Endothelial cell of umbilical vein (primary cell): ENCODE measurements around the gene ROPN1B. TPM values are rescaled to one million over a fixed set of nuclear protein-coding genes. Genes with fewer than 3 reads are reported as not detected.

ENCODE experiments used
- BruUV-seq: library from RNA; stranded (reverse); fragments of 400-500 nt; replicated peaks from 2 replicates; lab custom pipeline; 2021; lab: Mats Ljungman, UMichigan
- CTCF ChIA-PET: fragments of 300-600, 350-600 bp; sonication (Branson Sonifier 250); formaldehyde crosslinking; loops from one replicate; lab custom pipeline; 2021; ENCODE audit warnings: antibody characterized with exemption, inconsistent platforms; lab: Charles Lee
- POLR2A ChIA-PET: fragments of 300-600, 350-600 bp; sonication (Branson Sonifier 250); formaldehyde crosslinking; loops from one replicate; lab custom pipeline; 2021; ENCODE audit warnings: antibody characterized with exemption, inconsistent platforms; lab: Charles Lee
- DNase-seq: peaks from one replicate; pipeline ENCODE4 v3.0.0-alpha.2; 2011; ENCODE audit warnings: low read depth, low spot score
- FAIRE-seq: peaks from 2 replicates; lab custom pipeline; 2011; peaks lifted over from hg19 to GRCh38; lab: Jason Lieb, UNC
- H2AFZ ChIP-seq: 2 replicates; pipeline ENCODE4 v1.6.0; 2012; ENCODE audit warnings: low read depth, low read length, control low read depth, inconsistent platforms
- H3K27ac ChIP-seq: 2 replicates; pipeline ENCODE4 v1.5.1; 2011; ENCODE audit warnings: low read depth, mild to moderate bottlenecking, control low read depth, low read length, moderate library complexity; ENCODE audit not compliant: insufficient read depth
- H3K27me3 ChIP-seq, 2 experiments: 2 replicates each; pipeline versions ENCODE4 v1.6.0 to v1.6.1; 2011; ENCODE audit warnings: low read length in 2 of 2, mixed read lengths in 1 of 2; ENCODE audit not compliant: control insufficient read depth in 2 of 2, insufficient read depth in 2 of 2
- H3K36me3 ChIP-seq, 2 experiments: 2 replicates in 1 of 2; 3 replicates in 1 of 2; pipeline ENCODE4 v1.5.1; 2011; ENCODE audit warnings: low read length in 2 of 2, mild to moderate bottlenecking in 1 of 2, moderate library complexity in 1 of 2; ENCODE audit not compliant: control insufficient read depth in 2 of 2, insufficient read depth in 2 of 2; ENCODE audit errors: extremely low read depth in 1 of 2
- H3K4me1 ChIP-seq: 3 replicates; pipeline ENCODE4 v1.5.1; 2011; ENCODE audit warnings: mild to moderate bottlenecking, low read length; ENCODE audit not compliant: control insufficient read depth, insufficient read depth; ENCODE audit errors: extremely low read depth
- H3K4me2 ChIP-seq: 2 replicates; pipeline ENCODE4 v1.6.1; 2011; ENCODE audit warnings: low read length, control low read depth, mixed read lengths; ENCODE audit not compliant: insufficient read depth
- H3K4me3 ChIP-seq, 3 experiments: fragments of 200-600 bp in 1 of 3; sonication (generic), shearing (Covaris generic) in 1 of 3; replicated peaks in 1 of 3; 2 replicates each; pipeline ENCODE4 v1.5.1; 2011 to 2016; ENCODE audit warnings: control low read depth in 3 of 3, low read length in 3 of 3, mild to moderate bottlenecking in 2 of 3, inconsistent platforms in 1 of 3, low read depth in 1 of 3, moderate library complexity in 1 of 3; ENCODE audit not compliant: insufficient read depth in 1 of 3
- H3K79me2 ChIP-seq: 2 replicates; pipeline ENCODE4 v1.6.0; 2012; ENCODE audit warnings: low read length, inconsistent platforms; ENCODE audit not compliant: control insufficient read depth, insufficient read depth
- H3K9ac ChIP-seq: replicated peaks from 2 replicates; pipeline ENCODE3; 2011; ENCODE audit warnings: low read length, control low read depth; ENCODE audit not compliant: insufficient read depth; ENCODE audit errors: extremely low read depth
- H3K9me1 ChIP-seq: replicated peaks from 3 replicates; pipeline ENCODE4 v1.6.0; 2011; ENCODE audit warnings: mild to moderate bottlenecking, low read length; ENCODE audit not compliant: control insufficient read depth, insufficient read depth; ENCODE audit errors: extremely low read depth
- H3K9me3 ChIP-seq: replicated peaks from 2 replicates; pipeline ENCODE4 v1.5.1; 2012; ENCODE audit warnings: low read length, inconsistent platforms; ENCODE audit not compliant: control insufficient read depth, insufficient read depth
- H4K20me1 ChIP-seq: replicated peaks from 2 replicates; pipeline ENCODE3; 2011; ENCODE audit warnings: mild to moderate bottlenecking, low read length; ENCODE audit not compliant: control insufficient read depth, insufficient read depth; ENCODE audit errors: extremely low read depth
- EZH2 ChIP-seq: IDR thresholded peaks from 2 replicates; pipeline ENCODE4 v1.6.1; 2012; ENCODE audit warnings: borderline replicate concordance, low read depth, mild to moderate bottlenecking, moderate library complexity, low read length, inconsistent platforms; ENCODE audit not compliant: severe bottlenecking
- FOS ChIP-seq: IDR thresholded peaks from 2 replicates; pipeline ENCODE4 v1.6.1; 2011; ENCODE audit warnings: mild to moderate bottlenecking, low read length, moderate library complexity, borderline replicate concordance; ENCODE audit not compliant: insufficient read depth
- GATA2 ChIP-seq: IDR thresholded peaks from 2 replicates; pipeline ENCODE4 v1.7.0; 2011; ENCODE audit warnings: low read depth, mild to moderate bottlenecking, moderate library complexity, mixed read lengths, low read length; ENCODE audit not compliant: insufficient read length, insufficient read depth
- JUN ChIP-seq: IDR thresholded peaks from 2 replicates; pipeline ENCODE4 v1.6.1; 2011; ENCODE audit warnings: borderline replicate concordance, low read depth; ENCODE audit not compliant: insufficient read length, insufficient read depth
- MYC ChIP-seq: IDR thresholded peaks from one replicate; pipeline ENCODE4 v1.6.1; 2011; ENCODE audit warnings: mild to moderate bottlenecking, low read depth, low read length
- POLR2A ChIP-seq: IDR thresholded peaks from 2 replicates; pipeline ENCODE4 v1.6.1; 2012; ENCODE audit warnings: low read depth, mild to moderate bottlenecking, control low read depth, low read length
- POLR2AphosphoS5 ChIP-seq: IDR thresholded peaks from 2 replicates; pipeline ENCODE4 v1.6.1; 2012; ENCODE audit warnings: low read depth, mild to moderate bottlenecking, control low read depth, low read length, moderate library complexity; ENCODE audit not compliant: insufficient read depth
- dilution Hi-C: fragments of 300-500 bp; cut with MboI; formaldehyde crosslinking; loops from one replicate; pipeline ENCODE4 v1.15.0; 2019; ENCODE audit warnings: low sequenced_read_pairs; ENCODE audit not compliant: extremely low pct_ligation_motif_present
- intact Hi-C: fragments of 100-400 bp; cut with micrococcal nuclease; formaldehyde crosslinking; loops from one replicate; pipeline ENCODE4 v1.10.0; 2022
- polyA plus RNA-seq, 4 experiments: library from polyadenylated mRNA; depleted of rRNA in 3 of 4; stranded (reverse) in 3 of 4; unstranded in 1 of 4; fragments of >200 nt; gene quantifications; 2 replicates each; pipeline versions ENCODE4 v1.2.1 to v1.2.3, GENCODE V29; 2011 to 2012; ENCODE audit warnings: missing spikeins in 1 of 4
- total RNA-seq: library from RNA; stranded (reverse); gene quantifications from 2 replicates; pipeline ENCODE4 v1.2.3, GENCODE V29; 2021
- TF ChIP-seq, protein P1 (sequence below): IDR thresholded peaks from 2 replicates; pipeline ENCODE4 v1.6.1; 2011; ENCODE audit not compliant: insufficient read depth, insufficient read length
- TF ChIP-seq, protein P2 (sequence below), 2 donors: IDR thresholded peaks; 1 replicate in 1 of 2; 2 replicates in 1 of 2; pipeline ENCODE4 v1.5.1; 2011; ENCODE audit warnings: low read length in 2 of 2, mild to moderate bottlenecking in 2 of 2, moderate library complexity in 2 of 2, control low read depth in 1 of 2, inconsistent platforms in 1 of 2, low read depth in 1 of 2; ENCODE audit not compliant: insufficient read depth in 1 of 2; ENCODE audit errors: extremely low read depth in 1 of 2

Gene ROPN1B
- total and polyA plus RNA-seq, 2 donors (not counting 3 experiments of a cell fraction or from before 2014, with no cell fraction given) = not detected

DNA sequence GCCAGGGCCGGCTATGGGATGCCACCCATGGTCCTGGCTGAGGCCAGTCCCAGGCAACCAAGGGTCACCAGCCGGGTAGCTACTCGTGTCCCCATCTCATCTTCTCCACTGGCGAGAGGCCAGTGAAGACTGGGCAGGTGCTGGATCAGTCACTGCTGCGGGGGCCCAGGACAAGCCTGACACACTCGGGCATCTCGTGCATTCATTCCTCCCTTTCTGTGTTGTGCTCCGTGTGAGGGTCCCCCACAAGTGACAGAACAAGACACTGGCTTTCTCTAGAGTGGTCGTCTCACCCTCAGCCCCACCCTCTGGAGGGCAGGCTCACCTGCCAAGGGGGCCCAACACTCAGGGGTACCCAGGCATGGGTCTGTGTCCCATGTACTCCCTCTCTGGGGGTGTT is 48.4 kb downstream of the ROPN1B start:
- Histone ChIP-seq H3K79me2 (no peaks in the 10 kb centered on the region), H3K4me3 (no peak overlapping the region), H2AFZ (no peak overlapping the region), H3K4me1 (no peaks in the 10 kb centered on the region), H3K36me3 (peaks cover 0 to 7% of the 10 kb centered on the region in 2 experiments), H3K9me3 (no peaks in the 10 kb centered on the region), H4K20me1 (no peaks in the 10 kb centered on the region), H3K9ac (no peak overlapping the region), H3K9me1 (no peaks in the 10 kb centered on the region), H3K4me2 (no peak overlapping the region), H3K27me3 (no peaks in the 10 kb centered on the region), H3K27ac (no peak overlapping the region)
- no TSS peak for BruUV-seq
- FAIRE-seq (no peak), DNase-seq (no peak)
- TF ChIP-seq POLR2A = no peak
- TF ChIP-seq, protein P1, sequence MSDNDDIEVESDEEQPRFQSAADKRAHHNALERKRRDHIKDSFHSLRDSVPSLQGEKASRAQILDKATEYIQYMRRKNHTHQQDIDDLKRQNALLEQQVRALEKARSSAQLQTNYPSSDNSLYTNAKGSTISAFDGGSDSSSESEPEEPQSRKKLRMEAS = no peak
- TF ChIP-seq MYC = no peak
- TF ChIP-seq GATA2 = no peak
- TF ChIP-seq JUN = no peak
- TF ChIP-seq POLR2AphosphoS5 = no peak
- TF ChIP-seq EZH2 = no peak
- no peak for TF ChIP-seq FOS
- TF ChIP-seq, protein P2, sequence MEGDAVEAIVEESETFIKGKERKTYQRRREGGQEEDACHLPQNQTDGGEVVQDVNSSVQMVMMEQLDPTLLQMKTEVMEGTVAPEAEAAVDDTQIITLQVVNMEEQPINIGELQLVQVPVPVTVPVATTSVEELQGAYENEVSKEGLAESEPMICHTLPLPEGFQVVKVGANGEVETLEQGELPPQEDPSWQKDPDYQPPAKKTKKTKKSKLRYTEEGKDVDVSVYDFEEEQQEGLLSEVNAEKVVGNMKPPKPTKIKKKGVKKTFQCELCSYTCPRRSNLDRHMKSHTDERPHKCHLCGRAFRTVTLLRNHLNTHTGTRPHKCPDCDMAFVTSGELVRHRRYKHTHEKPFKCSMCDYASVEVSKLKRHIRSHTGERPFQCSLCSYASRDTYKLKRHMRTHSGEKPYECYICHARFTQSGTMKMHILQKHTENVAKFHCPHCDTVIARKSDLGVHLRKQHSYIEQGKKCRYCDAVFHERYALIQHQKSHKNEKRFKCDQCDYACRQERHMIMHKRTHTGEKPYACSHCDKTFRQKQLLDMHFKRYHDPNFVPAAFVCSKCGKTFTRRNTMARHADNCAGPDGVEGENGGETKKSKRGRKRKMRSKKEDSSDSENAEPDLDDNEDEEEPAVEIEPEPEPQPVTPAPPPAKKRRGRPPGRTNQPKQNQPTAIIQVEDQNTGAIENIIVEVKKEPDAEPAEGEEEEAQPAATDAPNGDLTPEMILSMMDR (IDR thresholded peaks at IDR 0.05; ENCODE audit: extremely low read depth in 1 of 2, insufficient read depth in 1 of 2, low read depth in 1 of 2, low read length in 2 of 2) = no peak
- intact Hi-C loops (no loop called here), dilution Hi-C loops (no loop called here)
- CTCF ChIA-PET = no interaction called here
- POLR2A ChIA-PET = no interaction called here
